ENCODE measurements around the gene UPK1B.

UPK1B gene

GRCh38 chr3:119211803-119212202, 38.4 kb downstream of the UPK1B start:
- TF ChIP-seq, protein P1, sequence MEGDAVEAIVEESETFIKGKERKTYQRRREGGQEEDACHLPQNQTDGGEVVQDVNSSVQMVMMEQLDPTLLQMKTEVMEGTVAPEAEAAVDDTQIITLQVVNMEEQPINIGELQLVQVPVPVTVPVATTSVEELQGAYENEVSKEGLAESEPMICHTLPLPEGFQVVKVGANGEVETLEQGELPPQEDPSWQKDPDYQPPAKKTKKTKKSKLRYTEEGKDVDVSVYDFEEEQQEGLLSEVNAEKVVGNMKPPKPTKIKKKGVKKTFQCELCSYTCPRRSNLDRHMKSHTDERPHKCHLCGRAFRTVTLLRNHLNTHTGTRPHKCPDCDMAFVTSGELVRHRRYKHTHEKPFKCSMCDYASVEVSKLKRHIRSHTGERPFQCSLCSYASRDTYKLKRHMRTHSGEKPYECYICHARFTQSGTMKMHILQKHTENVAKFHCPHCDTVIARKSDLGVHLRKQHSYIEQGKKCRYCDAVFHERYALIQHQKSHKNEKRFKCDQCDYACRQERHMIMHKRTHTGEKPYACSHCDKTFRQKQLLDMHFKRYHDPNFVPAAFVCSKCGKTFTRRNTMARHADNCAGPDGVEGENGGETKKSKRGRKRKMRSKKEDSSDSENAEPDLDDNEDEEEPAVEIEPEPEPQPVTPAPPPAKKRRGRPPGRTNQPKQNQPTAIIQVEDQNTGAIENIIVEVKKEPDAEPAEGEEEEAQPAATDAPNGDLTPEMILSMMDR (IDR thresholded peaks at IDR 0.05; ENCODE audit: unreplicated experiment in 3 of 3), result no peak
- Mint-ChIP-seq H3K9me3 (no peaks in the 10 kb centered on the region), H3K4me1 (peaks cover 4% of the 10 kb centered on the region), H3K27ac (peak overlapping the region; percentile 2 to 73 (median 58)), H3K36me3 (ENCODE audit: low read depth) (peaks cover 59% of the 10 kb centered on the region), H3K27me3 (ENCODE audit: low read depth) (no peaks in the 10 kb centered on the region), H3K4me3 (no peak overlapping the region)

GRCh38 chr3:119219069-119219468, 45.7 kb downstream of the UPK1B start:
- no peak overlapping the region for H3K4me3 Mint-ChIP-seq
- H3K27me3 Mint-ChIP-seq (ENCODE audit: low read depth), result peaks cover 5% of the 10 kb centered on the region
- H3K4me1 Mint-ChIP-seq, result no peaks in the 10 kb centered on the region
- H3K36me3 Mint-ChIP-seq (ENCODE audit: low read depth), result peaks cover 61% of the 10 kb centered on the region
- no peak overlapping the region for H3K27ac Mint-ChIP-seq
- TF ChIP-seq, protein P1 (IDR thresholded peaks at IDR 0.05; ENCODE audit: unreplicated experiment in 3 of 3), result no peak
- no peaks in the 10 kb centered on the region for H3K9me3 Mint-ChIP-seq

- Mint-ChIP-seq H3K27ac (no peak overlapping the region), H3K36me3 (ENCODE audit: low read depth) (peaks cover 59% of the 10 kb centered on the region), H3K27me3 (ENCODE audit: low read depth) (peaks cover 5% of the 10 kb centered on the region), H3K4me3 (no peak overlapping the region), H3K4me1 (no peaks in the 10 kb centered on the region), H3K9me3 (no peaks in the 10 kb centered on the region)
- TF ChIP-seq, protein P1 (IDR thresholded peaks at IDR 0.05; ENCODE audit: unreplicated experiment in 3 of 3), result no peak
Observed at GRCh38 chr3:119220198-119220597, 46.8 kb downstream of the UPK1B start.

DNA sequence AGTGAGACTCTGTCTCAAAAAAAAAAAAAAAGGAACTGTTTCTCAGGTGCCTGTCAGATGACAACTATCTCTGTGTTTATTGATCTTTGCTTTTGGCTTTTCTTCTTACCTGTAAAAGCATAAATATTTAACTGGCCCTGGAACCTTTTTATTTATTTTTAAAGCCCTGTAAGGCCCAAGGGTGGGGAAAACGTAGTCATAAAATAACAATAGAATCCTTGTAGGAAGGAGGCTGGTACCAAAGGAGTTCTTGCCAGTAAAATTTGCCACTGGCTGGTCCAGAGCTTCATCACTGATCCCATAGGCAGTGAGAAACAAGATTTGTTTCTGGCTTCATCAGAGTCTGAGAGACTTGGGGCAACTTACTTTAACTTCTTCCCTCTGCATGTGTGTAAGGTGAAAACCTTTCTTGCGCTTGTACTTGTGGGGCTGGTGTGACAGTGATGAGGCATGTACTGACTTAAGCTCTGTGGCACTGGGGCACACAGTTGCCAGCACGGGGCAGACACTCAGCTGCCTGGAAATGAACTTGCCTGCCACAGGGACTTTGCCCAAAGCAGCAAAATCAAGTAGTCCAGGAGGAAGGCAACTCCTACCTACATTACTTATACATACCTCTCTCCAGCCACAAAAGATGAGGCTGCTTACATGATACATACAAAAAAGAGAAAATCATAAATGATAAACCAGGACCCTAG, 47.7 kb downstream of the UPK1B start:
- Mint-ChIP-seq H3K9me3 (no peaks in the 10 kb centered on the region), H3K36me3 (ENCODE audit: low read depth) (peaks cover 52% of the 10 kb centered on the region), H3K4me1 (no peaks in the 10 kb centered on the region), H3K27me3 (ENCODE audit: low read depth) (peaks cover 5% of the 10 kb centered on the region), H3K27ac (no peak overlapping the region), H3K4me3 (no peak overlapping the region)
- TF ChIP-seq, protein P1 (IDR thresholded peaks at IDR 0.05; ENCODE audit: unreplicated experiment in 3 of 3), result no peak

- H3K27ac Mint-ChIP-seq, result no peak overlapping the region
- no peaks in the 10 kb centered on the region for H3K4me1 Mint-ChIP-seq
- peaks cover 52% of the 10 kb centered on the region for H3K36me3 Mint-ChIP-seq (ENCODE audit: low read depth)
- H3K27me3 Mint-ChIP-seq (ENCODE audit: low read depth), result peaks cover 5% of the 10 kb centered on the region
- H3K9me3 Mint-ChIP-seq, result no peaks in the 10 kb centered on the region
- no peak overlapping the region for H3K4me3 Mint-ChIP-seq
- TF ChIP-seq, protein P1 (IDR thresholded peaks at IDR 0.05; ENCODE audit: unreplicated experiment in 3 of 3), result no peak
Observed at GRCh38 chr3:119221779-119222320, 48.5 kb downstream of the UPK1B start.

DNA sequence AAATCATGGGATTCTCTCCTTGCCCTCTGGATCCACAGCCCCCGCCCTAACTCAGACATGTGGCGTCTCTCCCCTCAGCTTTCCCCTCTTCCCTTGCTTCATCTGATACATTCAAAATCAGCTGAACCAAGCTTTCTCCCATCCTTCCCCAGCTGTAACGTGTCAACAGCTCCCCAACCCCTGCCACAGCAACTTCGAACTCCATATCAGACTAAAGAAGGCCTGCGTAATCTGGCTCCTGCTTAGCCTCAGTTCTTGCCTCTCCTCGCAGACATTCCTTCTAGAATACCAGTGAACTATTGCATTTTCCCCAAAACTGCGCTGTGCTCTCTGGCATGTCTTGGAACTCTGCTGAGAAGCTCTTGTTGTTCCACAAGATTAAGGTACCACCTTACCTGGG, 49.0 kb downstream of the UPK1B start:
- H3K4me1 Mint-ChIP-seq, result no peaks in the 10 kb centered on the region
- peaks cover 5% of the 10 kb centered on the region for H3K27me3 Mint-ChIP-seq (ENCODE audit: low read depth)
- no peak overlapping the region for H3K27ac Mint-ChIP-seq
- TF ChIP-seq, protein P1 (IDR thresholded peaks at IDR 0.05; ENCODE audit: unreplicated experiment in 3 of 3), result no peak
- H3K4me3 Mint-ChIP-seq, result no peak overlapping the region
- H3K36me3 Mint-ChIP-seq (ENCODE audit: low read depth), result peaks cover 48% of the 10 kb centered on the region
- H3K9me3 Mint-ChIP-seq, result no peaks in the 10 kb centered on the region

Measured in nephron (organoid).